ENCODE data around the gene HYAL2.
A peak's percentile ranks its signal among the peaks of the same experiment; 100 is the strongest.

Gene HYAL2

DNA sequence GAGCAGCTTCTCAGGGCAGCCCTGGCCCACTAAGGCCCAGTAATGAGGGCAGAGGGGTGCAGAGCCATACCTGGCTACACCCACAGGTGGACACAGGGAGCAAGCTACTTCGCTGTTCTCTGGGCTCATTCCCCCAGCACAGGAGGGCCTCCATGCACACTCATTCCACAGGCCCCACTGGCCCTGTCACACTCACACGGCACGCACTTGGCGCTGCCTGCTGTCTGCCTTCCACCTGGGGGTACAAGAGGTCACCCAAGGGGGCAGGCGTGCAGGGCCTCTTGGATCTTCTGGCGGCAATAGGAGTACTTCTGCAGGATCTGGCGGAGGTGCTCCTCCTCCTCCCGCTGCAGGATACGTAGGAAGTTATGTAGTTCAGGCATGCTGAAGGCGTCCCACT, 7.8 kb upstream of the HYAL2 start:
- DNase-seq (ENCODE audit: low read depth in 1 of 2, low spot score in 1 of 2): no peak

DNA sequence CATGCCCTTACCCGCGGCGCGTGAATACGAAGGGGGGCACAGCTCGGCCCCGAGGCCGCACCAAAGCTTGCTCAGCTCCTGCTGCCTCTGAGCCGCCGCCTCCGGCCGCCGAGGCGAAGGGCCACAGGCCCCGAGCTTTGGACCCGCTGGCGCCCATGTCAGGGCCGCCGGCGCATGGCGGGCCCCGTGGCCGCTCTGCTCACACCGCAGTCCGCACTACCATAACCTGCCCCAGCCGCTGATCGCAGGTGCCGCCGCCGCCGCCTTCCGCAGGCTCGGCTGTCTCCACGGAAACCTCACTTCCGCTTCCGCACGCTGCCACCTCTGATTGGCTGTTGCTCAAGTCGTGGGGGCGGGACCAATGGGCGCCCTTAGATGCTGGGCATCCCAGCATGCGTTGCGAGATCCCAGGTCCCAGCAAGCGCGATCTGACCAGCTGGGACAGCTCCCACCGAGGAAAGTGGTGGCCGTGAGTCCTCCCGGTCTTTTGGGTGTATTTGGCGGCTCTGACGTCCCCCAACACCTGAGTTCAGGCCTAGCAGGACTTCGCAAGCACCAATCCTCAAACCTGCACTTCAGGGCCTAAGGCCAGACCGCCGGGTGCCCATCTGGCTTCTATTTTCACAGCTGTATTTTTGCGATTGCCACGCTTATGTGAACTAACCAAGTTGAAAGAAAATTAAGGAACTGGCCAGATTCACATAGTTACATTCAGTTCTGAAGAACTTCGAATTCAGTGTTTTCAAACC, 5.6 kb upstream of the HYAL2 start, which contains the start of gene TUSC2:
Gene TUSC2, minus strand, starts transcription at position 281 of the 749 bp plus-strand sequence. Its CDS starts 124 bp downstream, at position 157.
- DNase-seq (ENCODE audit: low read depth in 1 of 2, low spot score in 1 of 2): peak; percentile 84 to 94

- DNase-seq (ENCODE audit: low read depth in 1 of 2, low spot score in 1 of 2): no peak
These were observed 4.6 kb upstream of the HYAL2 start for GRCh38 chr3:50327129-50327528.

GRCh38 chr3:50326182-50326541, 3.6 kb upstream of the HYAL2 start:
- no peak for DNase-seq (ENCODE audit: low read depth in 1 of 2, low spot score in 1 of 2)

GRCh38 chr3:50325497-50326181, 3.1 kb upstream of the HYAL2 start:
- no peak for DNase-seq (ENCODE audit: low read depth in 1 of 2, low spot score in 1 of 2)

GRCh38 chr3:50325113-50325480, 2.6 kb upstream of the HYAL2 start:
- DNase-seq (ENCODE audit: low read depth in 1 of 2, low spot score in 1 of 2): no peak

GRCh38 chr3:50324351-50325112, 2.0 kb upstream of the HYAL2 start:
- DNase-seq (ENCODE audit: low read depth in 1 of 2, low spot score in 1 of 2): no peak

DNA sequence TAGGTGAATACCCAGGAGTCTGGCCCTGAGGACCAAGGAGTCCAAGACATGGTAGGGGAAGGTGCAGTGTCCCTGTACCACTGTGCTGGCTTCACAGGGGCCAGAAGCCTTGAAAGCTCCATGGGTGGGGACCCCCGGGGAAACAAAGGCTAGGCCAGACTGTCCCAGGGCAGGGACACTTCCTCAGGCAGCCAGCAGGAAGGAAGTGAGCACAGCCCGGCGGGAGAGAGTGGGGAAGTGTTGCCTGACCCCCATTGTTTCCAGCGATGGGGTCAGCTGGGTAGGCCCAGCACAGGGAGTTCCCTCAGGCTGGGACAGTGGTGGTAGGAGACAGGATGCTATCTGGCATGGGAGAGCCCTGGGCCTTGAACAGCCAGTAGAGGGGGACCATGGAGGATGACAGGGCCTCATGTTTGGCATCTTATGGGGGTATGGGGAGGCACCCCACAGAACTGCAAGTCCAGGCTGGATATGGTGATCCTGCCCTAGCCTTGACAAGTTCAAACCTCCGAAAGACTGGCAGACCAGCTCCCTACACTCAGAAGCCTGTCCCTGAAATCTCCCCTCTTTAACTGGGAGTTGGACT, 1.2 kb upstream of the HYAL2 start:
- no peak for DNase-seq (ENCODE audit: low read depth in 1 of 2, low spot score in 1 of 2)

- DNase-seq (ENCODE audit: low read depth in 1 of 2, low spot score in 1 of 2): no peak
These were observed 601 bp upstream of the HYAL2 start for GRCh38 chr3:50323092-50323600.

GRCh38 chr3:50322115-50322385, 495 bp downstream of the HYAL2 start:
- no peak for DNase-seq (ENCODE audit: low read depth in 1 of 2, low spot score in 1 of 2)

GRCh38 chr3:50321336-50322114, 1.0 kb downstream of the HYAL2 start:
- peak; percentile 75 to 78 for DNase-seq (ENCODE audit: low read depth in 1 of 2, low spot score in 1 of 2)

DNA sequence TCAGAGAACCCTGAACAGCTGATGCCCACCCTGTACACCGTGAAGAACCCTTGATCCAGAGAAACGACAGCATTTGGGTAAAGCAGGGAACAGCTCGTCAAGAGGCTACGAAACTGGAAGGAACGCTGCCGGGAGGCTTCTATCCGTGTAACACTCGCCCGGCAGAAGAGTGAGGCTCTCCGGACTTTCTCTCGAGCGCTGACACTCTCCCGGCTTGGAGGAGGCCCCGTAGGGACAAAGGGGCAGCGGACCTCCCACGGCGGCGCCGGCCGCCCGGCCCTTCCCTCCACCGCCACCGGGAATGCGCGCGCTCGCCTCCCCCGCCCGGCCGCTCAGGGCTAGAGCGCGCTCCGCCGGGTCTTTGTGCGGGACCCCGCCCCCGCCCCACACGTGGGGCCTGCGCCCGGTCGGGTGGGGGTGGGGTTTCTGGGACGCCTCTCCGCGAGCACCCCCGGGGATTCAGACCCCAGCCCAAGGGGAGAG, 1.7 kb downstream of the HYAL2 start:
- DNase-seq (ENCODE audit: low read depth in 1 of 2, low spot score in 1 of 2): peak in 1 of 2 donors; percentile 47

GRCh38 chr3:50319894-50320625, 2.5 kb downstream of the HYAL2 start:
- DNase-seq (ENCODE audit: low read depth in 1 of 2, low spot score in 1 of 2): no peak

- DNase-seq (ENCODE audit: low read depth in 1 of 2, low spot score in 1 of 2): no peak
These were observed 3.2 kb downstream of the HYAL2 start for GRCh38 chr3:50319181-50319893.

GRCh38 chr3:50318615-50319014, 3.9 kb downstream of the HYAL2 start:
- no peak for DNase-seq (ENCODE audit: low read depth in 1 of 2, low spot score in 1 of 2)

DNA sequence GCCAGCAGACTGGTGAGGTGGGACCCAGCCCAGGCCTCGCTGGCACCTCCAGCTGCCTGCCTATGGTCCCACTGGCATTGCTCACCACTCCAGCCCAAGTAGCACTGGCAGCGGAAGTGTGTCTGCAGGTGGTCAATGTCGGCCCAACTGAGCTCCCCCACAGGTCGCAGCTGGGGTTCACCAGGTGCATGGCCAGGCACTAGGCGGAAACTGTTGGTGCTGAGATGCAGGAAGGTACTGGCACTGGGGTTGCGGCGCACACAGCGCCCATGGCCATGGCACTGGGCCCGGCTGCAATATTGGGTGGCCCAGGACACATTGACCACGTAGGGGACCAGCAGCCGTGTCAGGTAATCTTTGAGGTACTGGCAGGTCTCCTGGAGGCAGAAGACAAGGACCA, 4.4 kb downstream of the HYAL2 start:
- no peak for DNase-seq (ENCODE audit: low read depth in 1 of 2, low spot score in 1 of 2)

GRCh38 chr3:50317300-50317699, 5.2 kb downstream of the HYAL2 start:
- no peak for DNase-seq (ENCODE audit: low read depth in 1 of 2, low spot score in 1 of 2)

GRCh38 chr3:50316657-50317242, 5.8 kb downstream of the HYAL2 start:
- no peak for DNase-seq (ENCODE audit: low read depth in 1 of 2, low spot score in 1 of 2)

DNA sequence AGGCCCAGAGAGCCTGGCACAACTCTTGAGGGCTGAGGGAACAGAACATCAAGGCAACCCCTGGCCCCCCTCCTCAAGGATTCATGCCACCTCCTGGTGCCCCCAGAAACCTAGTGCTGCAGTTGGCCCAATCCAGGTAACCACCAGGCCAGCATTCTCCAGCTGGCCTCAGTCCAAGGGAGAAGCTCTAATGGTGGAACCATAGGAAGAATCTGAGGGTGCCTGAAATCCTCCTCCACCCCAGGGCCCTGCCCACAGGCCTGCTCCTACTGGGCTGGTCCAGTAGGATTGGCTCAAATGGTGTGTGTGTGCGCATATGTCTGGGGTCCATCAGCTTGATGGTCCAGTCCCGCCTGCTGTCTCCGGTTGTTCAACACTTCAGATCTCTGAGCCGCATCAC, 7.7 kb downstream of the HYAL2 start:
- no peak for DNase-seq (ENCODE audit: low read depth in 1 of 2, low spot score in 1 of 2)

All from activated CD4-positive, alpha-beta T cell treated with anti-CD3 and anti-CD28 coated beads, Interleukin-2, amount 50 U/mL, for 24 hours (primary cell).